WTC11 (cell line): ENCODE measurements around the gene UGT8. TPM values are rescaled to one million over a fixed set of nuclear protein-coding genes. Genes with fewer than 3 reads are reported as not detected.

Source experiments
- ATAC-seq: fragments of 200-7000 bp; cut with Tn5 transposase; 2 replicates; pipeline ENCODE4 v1.10.0; 2021; ENCODE audit warnings: mild to moderate bottlenecking, moderate library complexity
- CTCF ChIA-PET: fragments of 300-600 bp; sonication (Branson Sonifier 250); formaldehyde crosslinking; loops from one replicate; lab custom pipeline; 2021; ENCODE audit warnings: antibody characterized with exemption; lab: Charles Lee
- POLR2A ChIA-PET: fragments of 350-600 bp; sonication (Branson Sonifier 250); formaldehyde crosslinking; loops from one replicate; lab custom pipeline; 2021; ENCODE audit warnings: antibody characterized with exemption; lab: Charles Lee
- DNase-seq: peaks from one replicate; pipeline ENCODE4 v3.0.0; 2021; ENCODE audit warnings: low spot score
- H3K27ac Mint-ChIP-seq: 2 replicates; pipeline ENCODE4 v1.8.0; 2021; ENCODE audit warnings: mixed read lengths
- H3K27me3 Mint-ChIP-seq: 2 replicates; pipeline ENCODE4 v1.8.0; 2021; ENCODE audit warnings: low read depth, mild to moderate bottlenecking, moderate library complexity, mixed read lengths
- H3K36me3 Mint-ChIP-seq: 2 replicates; pipeline ENCODE4 v1.8.0; 2021; ENCODE audit warnings: mixed read lengths
- H3K4me1 Mint-ChIP-seq: 2 replicates; pipeline ENCODE4 v1.8.0; 2022; ENCODE audit warnings: mixed read lengths
- H3K4me3 Mint-ChIP-seq: 2 replicates; pipeline ENCODE4 v1.8.0; 2021; ENCODE audit warnings: mild to moderate bottlenecking, moderate library complexity, mixed read lengths
- H3K9me3 Mint-ChIP-seq: 2 replicates; pipeline ENCODE4 v1.8.0; 2021; ENCODE audit warnings: mixed read lengths
- ATF2 ChIP-seq: sonication (generic); formaldehyde crosslinking; IDR thresholded peaks from 2 replicates; pipeline ENCODE4 v1.8.1; 2022; ENCODE audit warnings: low read depth, missing genetic modification reagents, borderline replicate concordance
- ATF6 ChIP-seq: sonication (generic); formaldehyde crosslinking; IDR thresholded peaks from 2 replicates; pipeline ENCODE4 v1.8.1; 2023; ENCODE audit warnings: mild to moderate bottlenecking, missing genetic modification reagents
- CDX4 ChIP-seq: fragments of 250-450 bp; sonication (Bioruptor Pico); IDR thresholded peaks from 2 replicates; pipeline ENCODE4 v1.9.0; 2021; ENCODE audit warnings: moderate library complexity, mild to moderate bottlenecking, inconsistent platforms, borderline replicate concordance
- E2F1 ChIP-seq: sonication (generic); formaldehyde crosslinking; IDR thresholded peaks from 2 replicates; pipeline ENCODE4 v1.8.0; 2022; ENCODE audit warnings: mild to moderate bottlenecking, missing genetic modification reagents
- ELF4 ChIP-seq: sonication (generic); formaldehyde crosslinking; IDR thresholded peaks from 2 replicates; pipeline ENCODE4 v1.8.1; 2022; ENCODE audit warnings: low read depth, mild to moderate bottlenecking, moderate library complexity, missing genetic modification reagents
- ESRRA ChIP-seq: sonication (generic); formaldehyde crosslinking; IDR thresholded peaks from 2 replicates; pipeline ENCODE4 v1.8.1; 2022; ENCODE audit warnings: mild to moderate bottlenecking, missing genetic modification reagents, borderline replicate concordance
- FOXJ3 ChIP-seq: sonication (generic); formaldehyde crosslinking; IDR thresholded peaks from 2 replicates; pipeline ENCODE4 v1.9.0; 2021; ENCODE audit warnings: missing genetic modification reagents, mild to moderate bottlenecking, borderline replicate concordance
- FOXK1 ChIP-seq: sonication (generic); formaldehyde crosslinking; IDR thresholded peaks from 2 replicates; pipeline ENCODE4 v1.8.0; 2022; ENCODE audit warnings: mild to moderate bottlenecking, moderate library complexity, missing genetic modification reagents
- GABPB1 ChIP-seq: sonication (generic); formaldehyde crosslinking; IDR thresholded peaks from 2 replicates; pipeline ENCODE4 v1.8.1; 2023; ENCODE audit warnings: mild to moderate bottlenecking, missing genetic modification reagents
- GRHL2 ChIP-seq: fragments of 250-450 bp; sonication (Bioruptor Pico); IDR thresholded peaks from 2 replicates; pipeline ENCODE4 v1.8.0; 2022; ENCODE audit warnings: mild to moderate bottlenecking, moderate library complexity; ENCODE audit not compliant: insufficient replicate concordance, severe bottlenecking
- IRF2 ChIP-seq: sonication (generic); formaldehyde crosslinking; IDR thresholded peaks from 2 replicates; pipeline ENCODE4 v1.8.0; 2022; ENCODE audit warnings: low read depth, missing genetic modification reagents, borderline replicate concordance
- JAZF1 ChIP-seq: fragments of 250-450 bp; sonication (Bioruptor Pico); IDR thresholded peaks from 2 replicates; pipeline ENCODE4 v1.9.0; 2021; ENCODE audit warnings: moderate library complexity, mild to moderate bottlenecking, inconsistent platforms
- MXD4 ChIP-seq: fragments of 250-450 bp; sonication (Bioruptor Pico); IDR thresholded peaks from 2 replicates; pipeline ENCODE4 v1.8.0; 2021; ENCODE audit warnings: mild to moderate bottlenecking, moderate library complexity, borderline replicate concordance
- NR2C2 ChIP-seq: sonication (generic); formaldehyde crosslinking; IDR thresholded peaks from 2 replicates; pipeline ENCODE4 v1.8.0; 2022; ENCODE audit warnings: mild to moderate bottlenecking, missing genetic modification reagents
- PREB ChIP-seq: sonication (generic); formaldehyde crosslinking; IDR thresholded peaks from 2 replicates; pipeline ENCODE4 v1.8.1; 2022; ENCODE audit warnings: mild to moderate bottlenecking, missing genetic modification reagents, moderate library complexity, borderline replicate concordance
- PRRX2 ChIP-seq: fragments of 250-450 bp; sonication (Bioruptor Pico); IDR thresholded peaks from 2 replicates; pipeline ENCODE4 v1.8.0; 2021; ENCODE audit warnings: mild to moderate bottlenecking
- TP53 ChIP-seq: sonication (generic); formaldehyde crosslinking; IDR thresholded peaks from 2 replicates; pipeline ENCODE4 v1.8.1; 2023; ENCODE audit warnings: mild to moderate bottlenecking, missing genetic modification reagents
- ZNF138 ChIP-seq: sonication (generic); formaldehyde crosslinking; conservative IDR thresholded peaks from 2 replicates; pipeline ENCODE4 v1.8.1; 2022; ENCODE audit warnings: mild to moderate bottlenecking, moderate library complexity, missing genetic modification reagents
- ZNF219 ChIP-seq: sonication (generic); formaldehyde crosslinking; IDR thresholded peaks from 2 replicates; pipeline ENCODE4 v1.8.0; 2023; ENCODE audit warnings: missing genetic modification reagents, mild to moderate bottlenecking, borderline replicate concordance
- ZNF263 ChIP-seq: sonication (generic); formaldehyde crosslinking; IDR thresholded peaks from 2 replicates; pipeline ENCODE4 v1.8.1; 2022; ENCODE audit warnings: low read depth, mild to moderate bottlenecking, moderate library complexity, missing genetic modification reagents
- ZNF416 ChIP-seq: fragments of 250-450 bp; sonication (Bioruptor Pico); IDR thresholded peaks from 2 replicates; pipeline ENCODE4 v1.9.0; 2021; ENCODE audit warnings: mild to moderate bottlenecking, inconsistent platforms
- ZSCAN18 ChIP-seq: fragments of 250-450 bp; sonication (Bioruptor Pico); IDR thresholded peaks from 2 replicates; pipeline ENCODE4 v2.1.2; 2022; ENCODE audit warnings: mild to moderate bottlenecking, moderate library complexity
- total RNA-seq: library from RNA; stranded (reverse); gene quantifications from 3 replicates; pipeline ENCODE4 v1.2.3, GENCODE V29; 2021

Gene UGT8
- total RNA-seq, 1 experiment from 2014 or later = 30.8 TPM

GRCh38 chr4:114563536-114564315 lies 34.9 kb upstream of the UGT8 start (continued):
- TF ChIP-seq E2F1 = no peak

- CTCF ChIA-PET = no interaction called here
- DNase-seq = no peak
- POLR2A ChIA-PET = no interaction called here
- TF ChIP-seq PREB (CRISPR knock-in tag) (no peak), ZNF138 (CRISPR knock-in tag) (no peak), GABPB1 (CRISPR knock-in tag) (no peak), E2F1 (no peak), PRRX2 (CRISPR knock-in tag) (no peak), ZNF263 (no peak), NR2C2 (no peak), ELF4 (CRISPR knock-in tag) (no peak), GRHL2 (CRISPR knock-in tag) (no peak), ESRRA (CRISPR knock-in tag) (no peak), IRF2 (CRISPR knock-in tag) (no peak), ZNF416 (CRISPR knock-in tag) (no peak), ATF6 (CRISPR knock-in tag) (no peak)
- H3K36me3 Mint-ChIP-seq = peaks cover 86% of the 10 kb centered on the region
- no peak for ATAC-seq
- no peak overlapping the region for H3K4me3 Mint-ChIP-seq
- H3K9me3 Mint-ChIP-seq = peaks cover 87% of the 10 kb centered on the region
- no peaks in the 10 kb centered on the region for H3K4me1 Mint-ChIP-seq
- H3K27ac Mint-ChIP-seq = no peak overlapping the region
- H3K27me3 Mint-ChIP-seq = peaks cover 22% of the 10 kb centered on the region
These were observed 21.2 kb upstream of the UGT8 start for GRCh38 chr4:114577386-114577785.

- ChIA-PET CTCF (no interaction called here), POLR2A (no interaction called here)
- TF ChIP-seq ELF4 (CRISPR knock-in tag) = no peak
- no peak for TF ChIP-seq JAZF1 (CRISPR knock-in tag)
- no peak for TF ChIP-seq ATF2
- TF ChIP-seq FOXJ3 = no peak
- no peak for TF ChIP-seq FOXK1 (CRISPR knock-in tag)
- no peak for TF ChIP-seq MXD4
- no peak for TF ChIP-seq ZSCAN18 (CRISPR knock-in tag)
- TF ChIP-seq TP53 (CRISPR knock-in tag) = no peak
- no peak for TF ChIP-seq PREB (CRISPR knock-in tag)
- no peak for TF ChIP-seq ZNF219
- TF ChIP-seq PRRX2 (CRISPR knock-in tag) = no peak
- TF ChIP-seq CDX4 = no peak
These were observed 16.0 kb upstream of the UGT8 start for GRCh38 chr4:114582621-114583020.

More at GRCh38 chr4:114582621-114583020, 16.0 kb upstream of the UGT8 start:
- H3K9me3 Mint-ChIP-seq = peaks cover 86% of the 10 kb centered on the region
- DNase-seq (no peak), ATAC-seq (no peak)
- H3K27ac Mint-ChIP-seq = no peak overlapping the region
- H3K4me1 Mint-ChIP-seq = no peaks in the 10 kb centered on the region
- peaks cover 85% of the 10 kb centered on the region for H3K36me3 Mint-ChIP-seq
- H3K4me3 Mint-ChIP-seq = no peak overlapping the region
- H3K27me3 Mint-ChIP-seq = peaks cover 32% of the 10 kb centered on the region
